K562 (cell line): ENCODE data around the gene RSRP1. TPM values are rescaled to one million over a fixed set of nuclear protein-coding genes. Genes with fewer than 3 reads are reported as not detected.

Experiments
- ATF4 ChIP-seq: fragments of 450-650 bp; formaldehyde crosslinking; IDR thresholded peaks from 2 replicates; pipeline ENCODE4 v1.4.0; 2022; ENCODE audit warnings: mild to moderate bottlenecking, moderate library complexity
- EP400 ChIP-seq: fragments of 450-650 bp; IDR thresholded peaks from 2 replicates; pipeline ENCODE4 v1.6.1; 2017; ENCODE audit warnings: antibody characterized with exemption, mild to moderate bottlenecking, moderate library complexity
- FOXA3 ChIP-seq, 2 experiments: fragments of 450-650 bp in 1 of 2; sonication (generic) in 1 of 2; formaldehyde crosslinking; IDR thresholded peaks in 1 of 2; conservative IDR thresholded peaks in 1 of 2; 2 replicates each; pipeline versions ENCODE4 v1.4.0 to v1.8.0; 2020 to 2022; ENCODE audit warnings: mild to moderate bottlenecking in 2 of 2, missing genetic modification reagents in 1 of 2
- GTF2F1 ChIP-seq: IDR thresholded peaks from 2 replicates; pipeline ENCODE4 v1.6.1; 2011; ENCODE audit warnings: low read depth, low read length, improper control_type of control experiment
- HDGF ChIP-seq: fragments of 450-650 bp; IDR thresholded peaks from 2 replicates; pipeline ENCODE4 v1.6.1; 2016
- HMGXB4 ChIP-seq: sonication (generic); formaldehyde crosslinking; IDR thresholded peaks from 2 replicates; pipeline ENCODE4 v1.8.1; 2023; ENCODE audit warnings: mild to moderate bottlenecking, missing genetic modification reagents
- NCOA6 ChIP-seq: fragments of 450-650 bp; IDR thresholded peaks from 2 replicates; pipeline ENCODE4 v1.6.1; 2017; ENCODE audit warnings: mild to moderate bottlenecking
- PTTG1 ChIP-seq: fragments of 450-650 bp; IDR thresholded peaks from 2 replicates; pipeline ENCODE4 v1.6.1; 2016; ENCODE audit warnings: low read depth, mild to moderate bottlenecking, missing genetic modification characterization, missing compliant biosample characterization
- SMAD1 ChIP-seq: fragments of 150-350 bp; IDR thresholded peaks from 2 replicates; pipeline ENCODE4 v1.6.1; 2014; ENCODE audit warnings: low read length, low read depth; ENCODE audit not compliant: partially characterized antibody
- ZNF121 ChIP-seq: sonication (generic); formaldehyde crosslinking; conservative IDR thresholded peaks from 2 replicates; pipeline ENCODE4 v1.8.0; 2022; ENCODE audit warnings: missing genetic modification reagents
- ZNF23 ChIP-seq: fragments of 250-450 bp; sonication (Bioruptor Pico); IDR thresholded peaks from 2 replicates; pipeline ENCODE4 v1.4.0; 2020; ENCODE audit warnings: mild to moderate bottlenecking
- ZNF699 ChIP-seq: fragments of 250-450 bp; sonication (Bioruptor Pico); IDR thresholded peaks from 2 replicates; pipeline ENCODE4 v1.8.0; 2021; ENCODE audit warnings: mild to moderate bottlenecking, moderate library complexity; ENCODE audit not compliant: insufficient replicate concordance
- polyA plus RNA-seq, 8 experiments: library from polyadenylated mRNA; depleted of rRNA in 4 of 8; stranded (reverse) in 5 of 8; unstranded in 3 of 8; fragments of >200 nt; fragmentation: Nextera tagmentation in 2 of 8; fragmentation: Illumina TruSeq in 1 of 8; extraction: Ambion mirVana in 2 of 8; extraction: Trizol in 1 of 8; gene quantifications; 2 replicates each; pipeline versions ENCODE4 v1.2.1 to v1.2.3, GENCODE V29; 2011 to 2014; ENCODE audit warnings: inconsistent platforms in 1 of 8, missing spikeins in 1 of 8
- total RNA-seq, 7 experiments: library from RNA; depleted of rRNA in 6 of 7; stranded (reverse); fragments of >200 nt in 6 of 7; fragmentation: Illumina TruSeq in 2 of 7; extraction: Trizol in 2 of 7; gene quantifications; 2 replicates each; pipeline versions ENCODE4 v1.2.1 to v1.2.3, GENCODE V29; 2011 to 2021; ENCODE audit warnings: low replicate concordance in 1 of 7
- TF ChIP-seq, protein P1 (sequence below): fragments of 200-600 bp; sonication (generic); IDR thresholded peaks from one replicate; pipeline ENCODE4 v1.6.1; 2012; ENCODE audit warnings: mild to moderate bottlenecking, low read depth, low read length, inconsistent platforms

Gene RSRP1
- total and polyA plus RNA-seq, 9 of the 15 experiments (the other 6 are each of a cell fraction or from before 2014, with no cell fraction given), result 27.2 to 283 (median 146) TPM

DNA sequence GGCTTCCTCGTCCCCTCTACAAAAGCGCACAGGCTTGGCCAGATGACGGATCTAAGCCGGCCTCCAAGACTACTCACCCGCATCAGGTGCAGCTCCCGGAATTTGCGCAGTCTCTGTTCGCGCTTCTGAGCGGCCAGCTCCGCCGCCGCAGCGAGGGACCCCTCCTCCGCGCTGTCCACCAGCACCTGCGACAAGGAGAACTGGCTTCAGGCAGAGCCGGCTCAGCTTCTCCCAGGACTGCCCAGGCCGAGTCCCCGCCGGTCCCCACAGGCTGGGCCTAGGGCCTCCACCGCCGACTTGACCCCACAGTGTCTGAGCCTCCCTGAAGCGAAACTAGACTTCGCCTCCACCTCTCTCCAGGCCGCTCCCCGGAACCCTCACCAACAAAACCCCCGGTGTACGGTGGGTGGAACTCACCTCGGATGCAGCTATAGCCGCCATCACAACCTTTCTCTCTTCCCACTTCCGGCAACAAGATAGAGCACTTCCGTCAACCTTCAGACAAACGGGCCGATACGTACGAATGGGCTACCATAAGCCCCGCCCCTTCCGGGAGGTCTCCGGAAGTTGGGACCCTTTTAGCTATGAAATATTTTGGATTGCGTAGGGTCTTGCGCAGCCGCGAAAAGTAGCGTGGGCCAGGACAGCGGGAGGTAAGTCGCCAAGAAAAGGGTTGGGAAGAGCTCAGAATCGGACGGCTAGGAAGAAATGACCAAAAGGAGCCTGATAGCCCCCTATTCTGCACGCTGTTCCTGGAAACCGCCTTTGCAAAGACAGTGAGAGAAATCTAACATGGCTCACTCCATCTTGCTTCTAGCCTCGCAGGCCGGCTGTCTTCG is 15.0 kb downstream of the RSRP1 start, which contains the start of gene SYF2 (continued):
- TF ChIP-seq, protein P1, sequence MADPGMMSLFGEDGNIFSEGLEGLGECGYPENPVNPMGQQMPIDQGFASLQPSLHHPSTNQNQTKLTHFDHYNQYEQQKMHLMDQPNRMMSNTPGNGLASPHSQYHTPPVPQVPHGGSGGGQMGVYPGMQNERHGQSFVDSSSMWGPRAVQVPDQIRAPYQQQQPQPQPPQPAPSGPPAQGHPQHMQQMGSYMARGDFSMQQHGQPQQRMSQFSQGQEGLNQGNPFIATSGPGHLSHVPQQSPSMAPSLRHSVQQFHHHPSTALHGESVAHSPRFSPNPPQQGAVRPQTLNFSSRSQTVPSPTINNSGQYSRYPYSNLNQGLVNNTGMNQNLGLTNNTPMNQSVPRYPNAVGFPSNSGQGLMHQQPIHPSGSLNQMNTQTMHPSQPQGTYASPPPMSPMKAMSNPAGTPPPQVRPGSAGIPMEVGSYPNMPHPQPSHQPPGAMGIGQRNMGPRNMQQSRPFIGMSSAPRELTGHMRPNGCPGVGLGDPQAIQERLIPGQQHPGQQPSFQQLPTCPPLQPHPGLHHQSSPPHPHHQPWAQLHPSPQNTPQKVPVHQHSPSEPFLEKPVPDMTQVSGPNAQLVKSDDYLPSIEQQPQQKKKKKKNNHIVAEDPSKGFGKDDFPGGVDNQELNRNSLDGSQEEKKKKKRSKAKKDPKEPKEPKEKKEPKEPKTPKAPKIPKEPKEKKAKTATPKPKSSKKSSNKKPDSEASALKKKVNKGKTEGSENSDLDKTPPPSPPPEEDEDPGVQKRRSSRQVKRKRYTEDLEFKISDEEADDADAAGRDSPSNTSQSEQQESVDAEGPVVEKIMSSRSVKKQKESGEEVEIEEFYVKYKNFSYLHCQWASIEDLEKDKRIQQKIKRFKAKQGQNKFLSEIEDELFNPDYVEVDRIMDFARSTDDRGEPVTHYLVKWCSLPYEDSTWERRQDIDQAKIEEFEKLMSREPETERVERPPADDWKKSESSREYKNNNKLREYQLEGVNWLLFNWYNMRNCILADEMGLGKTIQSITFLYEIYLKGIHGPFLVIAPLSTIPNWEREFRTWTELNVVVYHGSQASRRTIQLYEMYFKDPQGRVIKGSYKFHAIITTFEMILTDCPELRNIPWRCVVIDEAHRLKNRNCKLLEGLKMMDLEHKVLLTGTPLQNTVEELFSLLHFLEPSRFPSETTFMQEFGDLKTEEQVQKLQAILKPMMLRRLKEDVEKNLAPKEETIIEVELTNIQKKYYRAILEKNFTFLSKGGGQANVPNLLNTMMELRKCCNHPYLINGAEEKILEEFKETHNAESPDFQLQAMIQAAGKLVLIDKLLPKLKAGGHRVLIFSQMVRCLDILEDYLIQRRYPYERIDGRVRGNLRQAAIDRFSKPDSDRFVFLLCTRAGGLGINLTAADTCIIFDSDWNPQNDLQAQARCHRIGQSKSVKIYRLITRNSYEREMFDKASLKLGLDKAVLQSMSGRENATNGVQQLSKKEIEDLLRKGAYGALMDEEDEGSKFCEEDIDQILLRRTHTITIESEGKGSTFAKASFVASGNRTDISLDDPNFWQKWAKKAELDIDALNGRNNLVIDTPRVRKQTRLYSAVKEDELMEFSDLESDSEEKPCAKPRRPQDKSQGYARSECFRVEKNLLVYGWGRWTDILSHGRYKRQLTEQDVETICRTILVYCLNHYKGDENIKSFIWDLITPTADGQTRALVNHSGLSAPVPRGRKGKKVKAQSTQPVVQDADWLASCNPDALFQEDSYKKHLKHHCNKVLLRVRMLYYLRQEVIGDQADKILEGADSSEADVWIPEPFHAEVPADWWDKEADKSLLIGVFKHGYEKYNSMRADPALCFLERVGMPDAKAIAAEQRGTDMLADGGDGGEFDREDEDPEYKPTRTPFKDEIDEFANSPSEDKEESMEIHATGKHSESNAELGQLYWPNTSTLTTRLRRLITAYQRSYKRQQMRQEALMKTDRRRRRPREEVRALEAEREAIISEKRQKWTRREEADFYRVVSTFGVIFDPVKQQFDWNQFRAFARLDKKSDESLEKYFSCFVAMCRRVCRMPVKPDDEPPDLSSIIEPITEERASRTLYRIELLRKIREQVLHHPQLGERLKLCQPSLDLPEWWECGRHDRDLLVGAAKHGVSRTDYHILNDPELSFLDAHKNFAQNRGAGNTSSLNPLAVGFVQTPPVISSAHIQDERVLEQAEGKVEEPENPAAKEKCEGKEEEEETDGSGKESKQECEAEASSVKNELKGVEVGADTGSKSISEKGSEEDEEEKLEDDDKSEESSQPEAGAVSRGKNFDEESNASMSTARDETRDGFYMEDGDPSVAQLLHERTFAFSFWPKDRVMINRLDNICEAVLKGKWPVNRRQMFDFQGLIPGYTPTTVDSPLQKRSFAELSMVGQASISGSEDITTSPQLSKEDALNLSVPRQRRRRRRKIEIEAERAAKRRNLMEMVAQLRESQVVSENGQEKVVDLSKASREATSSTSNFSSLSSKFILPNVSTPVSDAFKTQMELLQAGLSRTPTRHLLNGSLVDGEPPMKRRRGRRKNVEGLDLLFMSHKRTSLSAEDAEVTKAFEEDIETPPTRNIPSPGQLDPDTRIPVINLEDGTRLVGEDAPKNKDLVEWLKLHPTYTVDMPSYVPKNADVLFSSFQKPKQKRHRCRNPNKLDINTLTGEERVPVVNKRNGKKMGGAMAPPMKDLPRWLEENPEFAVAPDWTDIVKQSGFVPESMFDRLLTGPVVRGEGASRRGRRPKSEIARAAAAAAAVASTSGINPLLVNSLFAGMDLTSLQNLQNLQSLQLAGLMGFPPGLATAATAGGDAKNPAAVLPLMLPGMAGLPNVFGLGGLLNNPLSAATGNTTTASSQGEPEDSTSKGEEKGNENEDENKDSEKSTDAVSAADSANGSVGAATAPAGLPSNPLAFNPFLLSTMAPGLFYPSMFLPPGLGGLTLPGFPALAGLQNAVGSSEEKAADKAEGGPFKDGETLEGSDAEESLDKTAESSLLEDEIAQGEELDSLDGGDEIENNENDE, result no peak
- no peak for TF ChIP-seq GTF2F1
- TF ChIP-seq ATF4 (CRISPR knock-in tag), result peak; percentile 74
- peak; percentile 78; the same call in 1 of the 2 replicates for TF ChIP-seq HMGXB4 (CRISPR knock-in tag)
- TF ChIP-seq SMAD1, result peak; percentile 86
- TF ChIP-seq NCOA6, result no peak
- no peak; the same call in 1 of the 2 replicates for TF ChIP-seq PTTG1 (tag)
- TF ChIP-seq ZNF23 (CRISPR knock-in tag), result no peak
- peak in 1 of 2 experiments; percentile 88; a peak in 2 of 4 replicates for TF ChIP-seq FOXA3 (CRISPR knock-in tag; conservative IDR thresholded peaks at IDR 0.05 in 1 of 2, IDR thresholded peaks at IDR 0.05 in 1 of 2)
- TF ChIP-seq EP400, result peak; percentile 93
- no peak for TF ChIP-seq ZNF121
- no peak for TF ChIP-seq HDGF
- no peak for TF ChIP-seq ZNF699 (CRISPR knock-in tag)
